ENCODE data around the gene CLIC6.

- TF ChIP-seq CTCF (conservative IDR thresholded peaks at IDR 0.05 in 1 of 2, IDR thresholded peaks at IDR 0.05 in 1 of 2; ENCODE audit: extremely low read depth in 1 of 2, insufficient read depth in 1 of 2, low read depth in 1 of 2, low read length in 2 of 2) (no peak), EZH2 (IDR thresholded peaks at IDR 0.05; ENCODE audit: borderline replicate concordance, low read length) (no peak)
Observed at GRCh38 chr21:34713621-34714020, 44.8 kb downstream of the CLIC6 start.
